Gastroesophageal sphincter (tissue), 4 donors: ENCODE results near the gene CCDC13. TPM values are rescaled to one million over a fixed set of nuclear protein-coding genes. Genes with fewer than 3 reads are reported as not detected.

Source experiments
- ATAC-seq: fragments of 150-250 bp; one replicate; pipeline ENCODE4 v1.9.1; 2016; ENCODE audit warnings: mild to moderate bottlenecking, moderate library complexity
- H3K27ac ChIP-seq, 4 donors: fragments of 200-600 bp; sonication (generic) in 3 of 4; 1 replicate in 3 of 4; 2 replicates in 1 of 4; pipeline ENCODE4 v1.5.1; 2016 to 2019
- H3K27me3 ChIP-seq: fragments of 200-600 bp; sonication (generic); one replicate; pipeline ENCODE4 v1.5.1; 2019
- H3K36me3 ChIP-seq, 2 donors: fragments of 200-600 bp; sonication (generic); one replicate each; pipeline ENCODE4 v1.5.1; 2019; ENCODE audit warnings: control low read depth in 1 of 2
- H3K4me1 ChIP-seq, 3 donors: fragments of 200-600 bp; sonication (generic); 1 replicate in 2 of 3; 2 replicates in 1 of 3; pipeline ENCODE4 v1.5.1; 2016 to 2019; ENCODE audit warnings: control low read depth in 2 of 3
- H3K4me3 ChIP-seq, 2 donors: fragments of 200-600 bp; sonication (generic); one replicate each; pipeline ENCODE4 v1.5.1; 2019; ENCODE audit warnings: mild to moderate bottlenecking in 1 of 2, moderate library complexity in 1 of 2
- H3K9me3 ChIP-seq, 3 donors: fragments of 200-600 bp; sonication (generic); one replicate each; pipeline ENCODE4 v1.5.1; 2017 to 2019; ENCODE audit warnings: control low read depth in 2 of 3
- CTCF ChIP-seq, 4 experiments: fragments of 200-600 bp in 2 of 4; fragments of 450-650 bp in 2 of 4; sonication (generic) in 1 of 4; IDR thresholded peaks; one replicate each; pipeline ENCODE4 v1.5.1; 2017 to 2019; ENCODE audit warnings: antibody characterized with exemption in 4 of 4, mild to moderate bottlenecking in 2 of 4, moderate library complexity in 2 of 4
- EP300 ChIP-seq: sonication (generic); formaldehyde crosslinking; IDR thresholded peaks from one replicate; pipeline ENCODE4 v1.6.1; 2017; ENCODE audit warnings: antibody characterized with exemption, mild to moderate bottlenecking
- POLR2A ChIP-seq, 2 donors: fragments of 450-650 bp; IDR thresholded peaks; one replicate each; pipeline ENCODE4 v1.6.1; 2017; ENCODE audit warnings: antibody characterized with exemption in 2 of 2, mild to moderate bottlenecking in 2 of 2, moderate library complexity in 1 of 2
- POLR2AphosphoS5 ChIP-seq: sonication (generic); formaldehyde crosslinking; IDR thresholded peaks from one replicate; pipeline ENCODE4 v1.6.1; 2017; ENCODE audit warnings: antibody characterized with exemption
- WGBS, 2 donors: methylation state at CpG; one replicate each; pipeline ENCODE4 v1.1.5; 2018; ENCODE audit warnings: low coverage in 1 of 2; 5-methylcytosine and 5-hydroxymethylcytosine counted together
- total RNA-seq, 4 donors: library from RNA; depleted of rRNA; stranded (reverse); fragments of >200 nt; gene quantifications; one replicate each; pipeline ENCODE4 v1.1.0, GENCODE V29; 2016

CCDC13 gene
- total RNA-seq, 4 donors from 2014 or later = 2.8 to 7.4 (median 5.6) TPM

GRCh38 chr3:42741796-42742195, 31.3 kb downstream of the CCDC13 start:
- no peaks in the 10 kb centered on the region for H3K36me3 ChIP-seq
- peaks cover 12 to 31% (median 12%) of the 10 kb centered on the region in 3 donors for H3K4me1 ChIP-seq
- H3K4me3 ChIP-seq = no peak overlapping the region
- H3K27me3 ChIP-seq = no peaks in the 10 kb centered on the region
- no peaks in the 10 kb centered on the region for H3K9me3 ChIP-seq
- no peak for ATAC-seq
- H3K27ac ChIP-seq = no peak overlapping the region
- TF ChIP-seq CTCF (IDR thresholded peaks at IDR 0.05) (no peak), POLR2A (IDR thresholded peaks at IDR 0.05) (no peak), POLR2AphosphoS5 (no peak), EP300 (no peak)
- 60 to 81% methylated on average over 1 to 2 of the region's 3 CpGs for WGBS, 2 donors

- H3K4me3 ChIP-seq = no peak overlapping the region
- H3K4me1 ChIP-seq = peaks cover 0 to 9% (median 0%) of the 10 kb centered on the region in 3 donors
- H3K27me3 ChIP-seq = no peaks in the 10 kb centered on the region
- no peaks in the 10 kb centered on the region for H3K9me3 ChIP-seq
- WGBS, 2 donors = 80 to 86% methylated on average over 1 to 8 of the region's 12 CpGs
- H3K27ac ChIP-seq = no peak overlapping the region
- ATAC-seq = no peak
- no peak for TF ChIP-seq CTCF (IDR thresholded peaks at IDR 0.05)
- TF ChIP-seq EP300 = no peak
- TF ChIP-seq POLR2AphosphoS5 = no peak
- TF ChIP-seq POLR2A (IDR thresholded peaks at IDR 0.05) = no peak
- no peaks in the 10 kb centered on the region for H3K36me3 ChIP-seq
Observed at GRCh38 chr3:42739401-42740158, 33.5 kb downstream of the CCDC13 start.

- WGBS, 2 donors = 60 to 84% methylated on average over 2 to 4 of the region's 6 CpGs
- no peaks in the 10 kb centered on the region for H3K36me3 ChIP-seq
- no peak overlapping the region for H3K4me3 ChIP-seq
- TF ChIP-seq POLR2A (IDR thresholded peaks at IDR 0.05) = no peak
- TF ChIP-seq POLR2AphosphoS5 = no peak
- no peak for TF ChIP-seq EP300
- no peak for TF ChIP-seq CTCF (IDR thresholded peaks at IDR 0.05)
- H3K27me3 ChIP-seq = no peaks in the 10 kb centered on the region
- H3K27ac ChIP-seq = no peak overlapping the region
- no peaks in the 10 kb centered on the region for H3K4me1 ChIP-seq
- no peaks in the 10 kb centered on the region for H3K9me3 ChIP-seq
- ATAC-seq = no peak
Observed at GRCh38 chr3:42736531-42736930, 36.5 kb downstream of the CCDC13 start.

DNA sequence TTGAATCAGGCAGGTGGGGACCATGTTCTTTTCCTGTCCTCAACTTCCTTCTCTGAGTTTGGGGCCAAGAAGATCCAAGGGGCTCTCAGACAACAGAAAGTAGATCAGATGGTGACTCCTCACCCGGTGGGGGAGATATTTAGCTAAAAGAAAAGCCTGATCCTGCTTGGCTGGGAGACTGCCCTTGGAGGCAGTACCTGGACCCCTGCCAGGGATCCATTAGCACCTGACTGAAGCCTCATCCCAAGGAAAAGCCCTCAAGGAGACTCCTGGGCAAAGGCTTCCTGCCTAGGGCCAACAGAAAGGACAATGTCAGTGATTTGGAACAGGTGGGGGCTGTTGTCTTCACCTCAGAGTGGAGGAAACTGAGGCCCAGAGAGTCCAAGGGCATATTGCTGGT, 37.0 kb downstream of the CCDC13 start:
- Histone ChIP-seq H3K27ac (no peak overlapping the region), H3K36me3 (no peaks in the 10 kb centered on the region), H3K4me3 (no peak overlapping the region), H3K4me1 (no peaks in the 10 kb centered on the region), H3K9me3 (no peaks in the 10 kb centered on the region), H3K27me3 (no peaks in the 10 kb centered on the region)
- WGBS, 2 donors = 20% methylated on average over 1 of the region's 1 CpG; no CpG with 5 or more reads in 1 of the 2 donors
- TF ChIP-seq CTCF (IDR thresholded peaks at IDR 0.05) (no peak), POLR2AphosphoS5 (no peak), POLR2A (IDR thresholded peaks at IDR 0.05) (no peak), EP300 (no peak)
- ATAC-seq = no peak

DNA sequence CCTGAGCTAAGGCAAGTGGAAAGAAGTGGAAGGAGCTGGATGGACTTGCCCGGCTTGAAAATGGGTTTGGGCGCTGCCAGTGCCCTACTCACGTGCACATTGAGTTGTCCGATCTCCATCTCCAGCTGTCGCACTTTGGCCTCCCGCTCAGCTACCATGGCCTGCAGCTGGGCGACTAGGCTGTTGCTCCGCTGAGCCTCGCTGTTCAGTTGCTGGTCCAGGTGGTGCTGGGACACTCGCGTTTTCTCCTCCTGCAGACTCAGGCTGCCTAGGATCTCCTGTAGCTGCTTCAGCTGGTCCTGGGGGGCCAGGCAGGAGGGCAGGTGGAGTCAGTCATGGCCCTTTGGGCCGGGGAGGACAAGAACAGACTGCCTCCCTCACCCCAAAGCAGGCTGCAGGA, 37.4 kb downstream of the CCDC13 start:
- 100% methylated on average over 2 to 4 of the region's 12 CpGs for WGBS, 2 donors
- H3K4me3 ChIP-seq = no peak overlapping the region
- ATAC-seq = no peak

More for the DNA sequence above, 37.4 kb downstream of the CCDC13 start:
- TF ChIP-seq CTCF (IDR thresholded peaks at IDR 0.05) (no peak), EP300 (no peak), POLR2AphosphoS5 (no peak), POLR2A (IDR thresholded peaks at IDR 0.05) (no peak)
- Histone ChIP-seq H3K27me3 (no peaks in the 10 kb centered on the region), H3K27ac (no peak overlapping the region), H3K36me3 (no peaks in the 10 kb centered on the region), H3K9me3 (no peaks in the 10 kb centered on the region), H3K4me1 (no peaks in the 10 kb centered on the region)
